ENCODE results near the gene ADGRG1.

ADGRG1 gene

GRCh38 chr16:57688987-57689761, 60.7 kb downstream of the ADGRG1 start:
- Histone ChIP-seq H3K4me1 (ENCODE audit: control insufficient read depth, insufficient read depth, low read length) (no peaks in the 10 kb centered on the region), H3K9ac (ENCODE audit: low read depth, low read length) (no peak overlapping the region), H3K4me3 (ENCODE audit: low read depth, low read length) (no peak overlapping the region), H3K27me3 (ENCODE audit: control insufficient read depth, insufficient read depth, low read length) (no peaks in the 10 kb centered on the region), H3K9me3 (ENCODE audit: control insufficient read depth, insufficient read depth, low read length) (no peaks in the 10 kb centered on the region), H3K36me3 (ENCODE audit: control insufficient read depth, insufficient read depth, low read length) (no peaks in the 10 kb centered on the region)

- Histone ChIP-seq H3K4me3 (ENCODE audit: low read depth, low read length) (no peak overlapping the region), H3K27me3 (ENCODE audit: control insufficient read depth, insufficient read depth, low read length) (no peaks in the 10 kb centered on the region), H3K9ac (ENCODE audit: low read depth, low read length) (no peak overlapping the region), H3K36me3 (ENCODE audit: control insufficient read depth, insufficient read depth, low read length) (no peaks in the 10 kb centered on the region), H3K9me3 (ENCODE audit: control insufficient read depth, insufficient read depth, low read length) (no peaks in the 10 kb centered on the region), H3K4me1 (ENCODE audit: control insufficient read depth, insufficient read depth, low read length) (no peaks in the 10 kb centered on the region)
These were observed 61.5 kb downstream of the ADGRG1 start for GRCh38 chr16:57689762-57690558.

DNA sequence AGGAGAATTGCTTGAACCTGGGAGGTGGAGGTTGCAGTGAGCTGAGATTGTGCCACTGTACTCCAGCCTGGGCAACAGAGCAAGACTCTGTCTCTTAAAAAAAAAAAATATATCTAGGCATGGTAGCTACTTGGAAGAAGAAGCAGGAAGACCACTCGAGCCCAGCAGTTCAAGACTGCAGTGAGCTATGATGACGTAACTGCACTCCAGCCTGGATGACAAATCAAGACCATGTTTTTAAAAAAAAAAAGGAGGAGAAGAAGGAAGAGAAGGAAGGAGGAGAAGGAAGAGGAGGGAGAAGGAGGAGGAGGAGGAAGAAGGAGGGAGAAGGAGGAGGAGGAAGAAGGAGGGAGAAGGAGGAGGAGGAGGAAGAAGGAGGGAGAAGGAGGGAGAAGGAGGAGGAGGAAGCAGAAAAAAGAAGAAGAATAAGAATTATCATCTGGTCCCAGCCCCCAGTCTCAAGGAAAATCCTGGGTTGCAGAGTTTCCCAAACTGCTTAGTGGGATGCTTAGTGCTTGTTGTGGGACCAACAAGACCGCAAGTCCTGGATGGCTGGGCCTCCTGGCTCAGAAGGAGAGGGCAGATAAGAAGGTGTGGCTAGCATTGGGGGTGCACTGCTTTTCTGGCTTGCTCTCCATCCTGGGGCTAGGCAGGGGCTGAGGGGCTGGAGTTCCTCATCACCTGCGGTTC, 62.5 kb downstream of the ADGRG1 start:
- Histone ChIP-seq H3K4me1 (ENCODE audit: control insufficient read depth, insufficient read depth, low read length) (no peaks in the 10 kb centered on the region), H3K9ac (ENCODE audit: low read depth, low read length) (no peak overlapping the region), H3K9me3 (ENCODE audit: control insufficient read depth, insufficient read depth, low read length) (no peaks in the 10 kb centered on the region), H3K27me3 (ENCODE audit: control insufficient read depth, insufficient read depth, low read length) (no peaks in the 10 kb centered on the region), H3K4me3 (ENCODE audit: low read depth, low read length) (no peak overlapping the region), H3K36me3 (ENCODE audit: control insufficient read depth, insufficient read depth, low read length) (no peaks in the 10 kb centered on the region)

DNA sequence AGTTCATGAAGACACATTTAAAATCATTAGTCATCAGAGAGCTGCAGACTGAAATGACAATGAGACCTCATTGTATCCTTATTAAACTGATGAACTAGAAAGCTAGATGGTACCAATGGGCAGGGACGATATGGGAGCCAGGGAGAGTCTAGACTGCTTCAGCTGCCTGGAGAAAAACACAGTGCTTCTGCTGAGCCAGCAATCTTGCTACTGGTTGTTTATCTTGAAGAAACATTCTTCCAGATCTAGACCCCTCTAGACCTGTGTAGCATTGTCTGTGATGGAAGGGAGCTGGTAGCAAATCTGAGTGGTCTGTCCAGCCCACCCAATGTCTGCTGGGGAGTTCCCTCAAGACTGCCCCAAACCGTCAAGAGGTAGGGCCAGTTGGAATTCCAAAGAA, 64.2 kb downstream of the ADGRG1 start:
- no peaks in the 10 kb centered on the region for H3K36me3 ChIP-seq (ENCODE audit: control insufficient read depth, insufficient read depth, low read length)
- no peaks in the 10 kb centered on the region for H3K27me3 ChIP-seq (ENCODE audit: control insufficient read depth, insufficient read depth, low read length)
- no peaks in the 10 kb centered on the region for H3K9me3 ChIP-seq (ENCODE audit: control insufficient read depth, insufficient read depth, low read length)
- no peak overlapping the region for H3K4me3 ChIP-seq (ENCODE audit: low read depth, low read length)
- H3K4me1 ChIP-seq (ENCODE audit: control insufficient read depth, insufficient read depth, low read length), result no peaks in the 10 kb centered on the region
- no peak overlapping the region for H3K9ac ChIP-seq (ENCODE audit: low read depth, low read length)

DNA sequence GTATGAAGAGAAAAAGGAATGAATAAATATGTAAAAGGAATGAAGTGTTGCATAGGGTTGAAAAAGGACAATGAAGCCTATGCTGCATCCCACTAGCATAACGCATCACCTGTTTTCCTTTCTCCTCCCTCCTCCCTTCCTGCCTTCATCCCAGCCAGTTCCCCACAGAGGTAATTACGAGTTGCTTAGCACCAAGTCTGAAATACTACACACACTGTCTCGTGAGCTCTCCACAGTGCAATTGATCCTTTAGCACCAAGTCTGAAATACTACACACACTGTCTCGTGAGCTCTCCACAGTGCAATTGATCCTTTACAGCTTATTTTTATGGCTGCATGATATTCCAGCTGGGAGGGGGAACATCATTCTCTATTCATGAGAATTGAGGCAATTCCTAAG, 65.1 kb downstream of the ADGRG1 start:
- Histone ChIP-seq H3K4me1 (ENCODE audit: control insufficient read depth, insufficient read depth, low read length) (no peaks in the 10 kb centered on the region), H3K27me3 (ENCODE audit: control insufficient read depth, insufficient read depth, low read length) (no peaks in the 10 kb centered on the region), H3K36me3 (ENCODE audit: control insufficient read depth, insufficient read depth, low read length) (no peaks in the 10 kb centered on the region), H3K9me3 (ENCODE audit: control insufficient read depth, insufficient read depth, low read length) (no peaks in the 10 kb centered on the region), H3K9ac (ENCODE audit: low read depth, low read length) (no peak overlapping the region), H3K4me3 (ENCODE audit: low read depth, low read length) (no peak overlapping the region)

DNA sequence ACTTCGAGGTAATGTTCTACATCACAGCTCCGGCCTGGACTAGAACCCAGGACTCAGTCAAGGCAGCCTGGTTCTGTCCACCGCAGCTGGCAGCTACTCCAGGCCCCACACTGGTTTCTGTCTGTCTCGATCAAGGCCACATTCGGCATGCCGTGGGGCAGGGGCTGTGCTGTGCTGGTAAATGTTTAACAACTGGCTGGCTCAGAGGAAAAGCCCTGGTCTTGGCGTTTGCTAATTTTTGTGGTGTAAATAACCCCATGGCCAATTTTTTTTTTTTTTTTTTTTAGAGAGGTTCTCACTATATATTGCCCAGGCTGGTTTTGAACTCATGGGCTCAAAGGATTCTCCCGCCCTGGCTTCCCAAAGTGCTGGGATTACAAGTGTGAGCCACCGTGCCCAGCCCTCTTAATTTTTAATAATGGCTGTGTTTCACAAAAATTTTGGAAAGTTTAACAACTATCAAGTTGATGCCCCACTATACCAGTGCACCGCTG, 65.8 kb downstream of the ADGRG1 start:
- H3K36me3 ChIP-seq (ENCODE audit: control insufficient read depth, insufficient read depth, low read length), result no peaks in the 10 kb centered on the region
- H3K27me3 ChIP-seq (ENCODE audit: control insufficient read depth, insufficient read depth, low read length), result no peaks in the 10 kb centered on the region
- H3K9me3 ChIP-seq (ENCODE audit: control insufficient read depth, insufficient read depth, low read length), result no peaks in the 10 kb centered on the region
- no peaks in the 10 kb centered on the region for H3K4me1 ChIP-seq (ENCODE audit: control insufficient read depth, insufficient read depth, low read length)
- H3K4me3 ChIP-seq (ENCODE audit: low read depth, low read length), result no peak overlapping the region
- no peak overlapping the region for H3K9ac ChIP-seq (ENCODE audit: low read depth, low read length)

DNA sequence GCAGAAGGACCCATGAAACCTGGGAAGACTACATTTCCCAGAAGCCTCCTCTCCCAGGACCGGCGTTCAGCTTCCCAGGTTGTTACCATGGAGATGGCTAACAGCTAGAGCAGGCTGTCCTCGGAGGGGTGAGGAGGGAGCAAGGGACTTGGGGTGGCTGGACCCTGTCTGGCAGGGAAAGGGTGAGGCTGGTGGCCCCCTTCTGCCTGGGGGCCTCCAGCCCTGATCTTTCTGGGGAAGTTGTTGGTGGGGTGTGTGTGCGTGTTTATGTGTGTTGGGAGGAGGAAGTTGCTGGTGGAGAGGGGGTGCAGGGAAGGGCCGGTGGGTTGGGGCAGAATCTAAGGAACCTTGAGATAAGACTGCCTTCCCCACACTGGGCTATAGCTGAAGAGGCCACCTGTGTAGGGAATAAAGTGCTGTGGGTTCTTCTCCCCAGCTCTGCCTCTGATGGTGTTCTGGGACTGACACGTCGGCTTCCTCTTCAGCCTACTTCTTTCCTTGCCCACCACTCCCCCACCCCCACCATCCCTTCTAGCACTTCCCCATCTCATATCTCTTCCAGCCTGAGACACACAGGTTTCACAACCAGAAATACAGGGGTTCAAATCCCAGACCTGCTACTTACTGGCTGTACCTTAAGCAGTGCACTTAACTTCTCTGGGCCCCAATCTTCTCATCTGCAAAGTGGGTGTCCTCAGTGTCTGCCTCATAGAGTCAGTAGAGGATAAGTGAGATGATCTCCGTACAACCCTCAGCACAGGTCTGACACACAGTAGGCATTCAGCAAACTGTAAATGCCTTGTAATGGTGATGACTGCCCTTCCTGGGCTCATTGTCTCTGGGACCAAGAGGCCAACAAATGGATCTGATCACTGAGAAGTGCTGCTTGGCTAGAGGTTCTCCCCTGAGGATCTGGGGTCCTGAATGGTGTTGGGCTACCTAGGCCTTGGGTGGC, 66.6 kb downstream of the ADGRG1 start, which contains the start of gene DRC7:
TSS of gene DRC7 (plus strand) at position 82 of the 955 bp plus-strand sequence. CDS start 3,144 bp downstream, outside the sequence.
- H3K9me3 ChIP-seq (ENCODE audit: control insufficient read depth, insufficient read depth, low read length), result no peaks in the 10 kb centered on the region
- peak within 1 kb of the TSS; percentile 46 for H3K4me3 ChIP-seq (ENCODE audit: low read depth, low read length)
- H3K9ac ChIP-seq (ENCODE audit: low read depth, low read length), result no peak within 1 kb of the TSS
- no peaks in the 10 kb centered on the region for H3K36me3 ChIP-seq (ENCODE audit: control insufficient read depth, insufficient read depth, low read length)
- no peaks in the 10 kb centered on the region for H3K4me1 ChIP-seq (ENCODE audit: control insufficient read depth, insufficient read depth, low read length)
- H3K27me3 ChIP-seq (ENCODE audit: control insufficient read depth, insufficient read depth, low read length), result no peaks in the 10 kb centered on the region

DNA sequence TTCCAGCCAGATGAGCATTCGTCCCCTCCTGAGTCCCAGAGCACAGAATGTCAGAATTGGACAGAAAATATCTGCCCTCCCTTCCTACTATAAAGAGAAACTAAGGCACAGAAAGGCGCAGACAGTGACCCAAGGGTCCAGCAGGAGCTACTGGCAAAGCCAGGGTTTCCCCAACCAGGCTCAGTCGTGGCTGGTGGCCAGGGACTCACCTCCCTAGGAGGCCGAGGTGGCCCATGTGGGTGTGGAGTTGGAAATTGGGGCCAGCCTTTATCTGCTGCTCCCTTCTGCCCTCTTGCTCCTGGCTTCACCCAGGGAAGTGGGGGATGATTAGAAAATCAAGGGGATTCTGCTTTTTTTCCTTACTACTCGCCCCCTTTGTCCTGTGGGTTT, 67.2 kb downstream of the ADGRG1 start:
- H3K4me3 ChIP-seq (ENCODE audit: low read depth, low read length), result no peak overlapping the region

DNA sequence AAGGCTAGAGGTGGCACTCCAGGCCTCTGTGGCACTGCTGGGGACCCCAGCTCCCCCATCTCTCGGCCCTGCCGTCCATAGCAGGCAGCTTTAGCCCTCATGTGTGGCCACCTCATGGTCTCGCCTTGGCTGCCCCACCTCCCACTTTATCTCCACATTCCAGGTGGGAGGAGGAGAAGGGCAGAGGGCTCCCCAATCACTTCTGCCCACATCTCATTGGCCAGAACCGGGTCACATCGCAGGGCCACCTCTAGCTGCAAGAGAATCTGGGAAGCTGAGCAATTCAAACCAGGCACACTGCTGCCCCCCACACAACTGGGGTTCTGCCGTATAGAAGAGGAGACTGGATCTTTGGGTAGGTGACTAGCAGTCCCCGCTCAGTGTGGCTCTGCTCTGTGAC, 67.8 kb downstream of the ADGRG1 start:
- Histone ChIP-seq H3K9me3 (ENCODE audit: control insufficient read depth, insufficient read depth, low read length) (no peaks in the 10 kb centered on the region), H3K36me3 (ENCODE audit: control insufficient read depth, insufficient read depth, low read length) (no peaks in the 10 kb centered on the region), H3K4me1 (ENCODE audit: control insufficient read depth, insufficient read depth, low read length) (no peaks in the 10 kb centered on the region), H3K9ac (ENCODE audit: low read depth, low read length) (no peak overlapping the region), H3K27me3 (ENCODE audit: control insufficient read depth, insufficient read depth, low read length) (no peaks in the 10 kb centered on the region), H3K4me3 (ENCODE audit: low read depth, low read length) (no peak overlapping the region)

More for the DNA sequence above, 67.2 kb downstream of the ADGRG1 start:
- no peaks in the 10 kb centered on the region for H3K4me1 ChIP-seq (ENCODE audit: control insufficient read depth, insufficient read depth, low read length)
- H3K9me3 ChIP-seq (ENCODE audit: control insufficient read depth, insufficient read depth, low read length), result no peaks in the 10 kb centered on the region
- no peaks in the 10 kb centered on the region for H3K27me3 ChIP-seq (ENCODE audit: control insufficient read depth, insufficient read depth, low read length)
- H3K36me3 ChIP-seq (ENCODE audit: control insufficient read depth, insufficient read depth, low read length), result no peaks in the 10 kb centered on the region
- H3K9ac ChIP-seq (ENCODE audit: low read depth, low read length), result no peak overlapping the region

GRCh38 chr16:57697896-57698537, 69.6 kb downstream of the ADGRG1 start:
- Histone ChIP-seq H3K4me3 (ENCODE audit: low read depth, low read length) (no peak overlapping the region), H3K36me3 (ENCODE audit: control insufficient read depth, insufficient read depth, low read length) (no peaks in the 10 kb centered on the region), H3K4me1 (ENCODE audit: control insufficient read depth, insufficient read depth, low read length) (no peaks in the 10 kb centered on the region), H3K27me3 (ENCODE audit: control insufficient read depth, insufficient read depth, low read length) (no peaks in the 10 kb centered on the region), H3K9me3 (ENCODE audit: control insufficient read depth, insufficient read depth, low read length) (no peaks in the 10 kb centered on the region), H3K9ac (ENCODE audit: low read depth, low read length) (no peak overlapping the region)
